LoVo (cell line): Measurements from ENCODE around the gene RIT1.

Experiments
- DNase-seq: peaks from one replicate; pipeline ENCODE4 v3.0.0-alpha.2; 2016; ENCODE audit warnings: low spot score

The RIT1 gene

DNA sequence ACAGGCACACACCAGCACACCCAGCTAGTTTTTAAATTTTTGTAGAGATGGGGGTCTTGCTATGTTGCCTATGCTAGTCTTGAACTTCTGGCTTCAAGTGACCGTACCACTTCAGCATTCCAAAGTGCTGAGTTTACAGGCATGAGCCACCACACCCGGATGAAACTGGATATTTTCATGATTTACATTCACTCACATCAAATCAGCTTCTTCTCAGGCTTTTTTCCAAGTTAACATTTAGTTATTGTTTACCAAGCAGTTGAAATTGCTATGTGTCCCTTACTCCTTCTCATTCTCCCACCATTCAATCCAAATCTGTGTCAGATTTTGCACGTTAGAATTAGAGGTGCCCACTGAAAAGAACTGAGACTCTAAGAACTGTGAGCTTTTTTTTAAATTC, 18.4 kb downstream of the RIT1 start:
- peak; percentile 64 for DNase-seq

DNA sequence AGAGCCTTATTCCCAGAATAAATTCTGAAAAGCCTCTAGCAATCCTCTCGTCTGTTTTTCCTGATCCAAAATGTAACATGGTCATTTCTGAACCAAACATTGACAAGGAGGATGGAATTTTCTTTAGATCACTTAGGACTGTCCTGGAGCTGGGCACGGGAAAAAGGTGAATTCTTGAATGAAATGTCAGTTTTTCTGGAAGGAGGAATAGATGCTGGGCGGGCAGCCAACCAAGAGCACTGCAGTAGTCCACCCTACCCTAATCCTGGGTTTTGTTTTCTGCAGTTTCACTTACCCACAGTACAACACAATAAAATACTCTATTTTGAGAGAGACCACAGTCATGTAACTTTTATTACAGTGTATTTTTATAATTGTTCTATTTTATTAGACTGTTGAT, 20.9 kb downstream of the RIT1 start:
- DNase-seq = no peak

GRCh38 chr1:155889566-155889965, 21.6 kb downstream of the RIT1 start:
- no peak for DNase-seq

DNA sequence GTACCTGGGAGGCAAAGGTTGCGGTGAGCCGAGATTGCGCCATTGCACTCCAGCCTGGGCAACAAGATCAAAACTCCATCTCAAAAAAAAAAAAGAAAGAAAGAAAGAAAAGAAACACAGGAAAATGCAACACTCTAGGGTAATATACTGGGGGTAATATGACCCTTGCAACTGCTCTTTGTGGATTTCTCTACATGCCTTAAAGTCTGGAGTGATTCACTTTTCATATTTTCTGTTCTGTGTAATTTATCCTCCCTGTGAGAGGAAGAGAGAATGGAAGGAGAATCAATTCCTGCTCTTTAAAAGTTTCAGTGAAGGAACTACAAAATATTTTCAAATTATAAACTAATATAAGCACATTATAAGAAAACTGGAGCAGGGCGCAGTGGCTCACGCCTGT, 22.7 kb downstream of the RIT1 start:
- no peak for DNase-seq

DNA sequence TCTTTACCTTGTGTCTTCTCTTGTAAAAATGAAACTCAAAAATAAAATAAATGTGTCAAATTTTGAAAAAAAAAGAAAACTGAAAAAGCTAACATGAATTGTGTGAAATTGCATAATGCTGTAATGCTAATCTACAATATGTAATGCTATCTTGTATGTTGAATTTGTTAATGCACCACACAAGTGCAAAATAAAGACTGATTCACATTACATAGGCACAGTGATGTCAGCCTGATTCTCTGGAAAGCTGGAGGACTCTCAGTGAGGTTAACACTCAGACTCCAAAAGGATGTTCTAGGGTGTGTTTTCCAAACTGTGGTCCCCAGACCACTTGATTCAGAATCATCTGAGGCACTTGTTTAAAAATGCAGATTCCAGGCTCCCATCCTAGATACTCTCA, 26.2 kb downstream of the RIT1 start:
- no peak for DNase-seq

GRCh38 chr1:155884031-155884960, 26.9 kb downstream of the RIT1 start:
- no peak for DNase-seq

DNA sequence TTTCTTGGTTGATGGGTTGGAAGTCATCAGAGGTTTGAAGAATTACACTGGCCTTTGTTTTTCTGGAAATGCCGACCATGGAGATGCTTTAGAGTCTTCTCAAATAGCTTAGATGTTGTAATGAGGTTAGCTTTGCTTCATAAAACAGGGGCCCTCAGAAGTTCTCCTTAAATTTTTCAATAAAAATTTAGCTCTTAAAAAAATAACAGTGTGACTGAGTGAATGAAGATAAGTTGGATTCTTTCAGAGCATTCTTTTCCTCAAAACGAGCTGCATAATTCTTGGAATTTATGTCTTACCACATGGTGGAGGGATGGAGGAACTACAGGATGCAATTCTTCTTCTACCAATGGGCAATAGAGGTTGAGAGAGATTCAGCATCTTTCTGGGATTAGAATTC, 28.4 kb downstream of the RIT1 start:
- DNase-seq = no peak

- DNase-seq = no peak
Observed at GRCh38 chr1:155882235-155882634, 28.9 kb downstream of the RIT1 start.

- DNase-seq = no peak
Observed at GRCh38 chr1:155880950-155881349, 30.2 kb downstream of the RIT1 start.

DNA sequence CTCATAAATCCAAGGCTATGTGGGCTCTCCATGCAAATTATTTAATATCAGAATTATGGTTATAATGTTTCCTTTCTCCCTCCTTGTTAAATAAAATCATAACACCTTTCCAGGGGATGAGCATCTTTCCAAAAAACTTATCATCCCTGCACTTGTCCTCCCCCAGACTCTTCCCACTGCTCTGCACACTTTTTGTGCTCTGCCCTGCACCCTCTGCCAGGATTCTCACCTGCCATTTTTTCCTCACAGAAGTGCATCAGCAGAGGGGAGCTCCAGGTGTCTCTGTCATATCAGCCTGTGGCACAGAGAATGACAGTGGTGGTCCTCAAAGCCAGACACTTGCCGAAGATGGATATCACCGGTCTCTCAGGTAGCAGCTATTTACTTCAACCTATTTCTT, 30.9 kb downstream of the RIT1 start:
- no peak for DNase-seq

DNA sequence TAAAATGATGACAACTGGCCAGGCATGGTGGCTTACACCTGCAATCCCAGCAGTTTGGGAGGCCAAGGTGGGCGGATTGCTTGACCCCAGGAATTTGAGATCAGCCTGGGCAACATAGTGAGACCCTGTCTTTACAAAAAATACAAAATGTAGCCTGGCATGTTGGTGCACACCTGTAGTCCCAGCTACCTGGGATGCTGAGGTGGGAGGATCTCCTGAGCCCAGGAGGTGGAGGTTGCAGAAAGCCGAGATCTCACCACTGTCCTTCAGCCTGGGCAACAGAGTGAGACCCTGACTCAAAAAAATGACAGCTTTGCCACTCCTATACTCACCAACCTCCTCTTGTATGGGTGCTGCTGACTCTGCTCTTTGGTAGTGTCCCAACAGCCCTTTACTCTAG, 33.2 kb downstream of the RIT1 start:
- no peak for DNase-seq

DNA sequence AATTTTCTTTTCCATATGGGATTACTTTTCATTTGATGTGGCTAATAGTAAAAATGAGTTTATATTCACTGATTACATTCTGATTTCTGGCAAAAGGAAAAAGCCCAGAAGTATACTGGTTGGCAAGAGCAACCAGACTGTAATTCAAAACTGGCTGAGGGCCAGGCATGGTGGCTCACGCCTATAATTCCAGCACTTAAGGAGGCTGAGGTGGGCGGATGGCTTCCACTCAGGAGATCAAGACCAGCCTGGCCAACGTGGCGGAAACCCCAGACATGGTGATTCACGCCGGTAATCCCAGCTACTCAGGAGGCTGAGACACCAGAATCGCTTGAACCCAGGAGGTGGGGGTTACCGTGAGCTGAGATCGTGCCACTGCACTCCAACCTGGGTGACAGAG, 37.3 kb downstream of the RIT1 start:
- DNase-seq = peak; percentile 45

- no peak for DNase-seq
Observed at GRCh38 chr1:155872527-155872926, 38.6 kb downstream of the RIT1 start.

DNA sequence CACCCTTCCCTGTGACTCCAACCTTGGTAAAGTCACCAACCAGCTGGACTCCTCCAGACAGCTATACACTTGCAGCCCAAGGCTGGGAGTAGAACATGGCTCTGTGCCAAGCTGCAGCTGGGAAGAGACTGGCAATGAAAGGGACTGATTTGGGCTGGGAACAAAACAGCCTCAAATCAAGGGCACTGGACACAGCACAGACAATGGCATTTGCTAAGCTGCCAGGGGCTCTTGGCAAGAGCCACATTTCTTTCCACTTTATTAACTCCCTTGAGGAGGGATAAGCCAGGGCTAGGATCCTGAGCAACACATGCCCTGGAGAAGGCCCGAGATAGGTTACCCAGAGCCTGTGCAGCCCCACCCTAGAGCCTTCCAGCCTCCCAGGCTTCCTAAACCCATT, 39.8 kb downstream of the RIT1 start:
- no peak for DNase-seq

GRCh38 chr1:155867766-155868165, 43.4 kb downstream of the RIT1 start:
- DNase-seq = no peak

DNA sequence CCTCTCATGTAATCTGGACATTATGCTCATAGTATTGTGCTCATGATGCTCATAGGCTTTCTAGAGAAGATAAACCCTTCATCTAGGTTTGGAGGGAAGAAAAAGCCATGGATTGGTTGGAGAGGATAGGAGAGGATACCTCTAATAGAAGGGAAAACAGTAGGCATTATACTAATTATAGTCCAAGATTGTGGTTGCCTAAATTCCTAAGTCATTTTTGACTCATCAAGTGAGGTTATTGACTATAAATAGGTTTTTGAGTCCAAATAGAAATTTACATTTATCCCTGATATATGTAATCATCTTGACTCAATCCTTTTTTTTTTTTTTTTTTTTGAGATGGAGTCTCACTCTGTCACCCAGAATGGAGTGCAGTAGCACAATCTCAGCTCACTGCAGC, 46.8 kb downstream of the RIT1 start:
- DNase-seq = no peak

GRCh38 chr1:155861896-155862295, 49.3 kb downstream of the RIT1 start:
- no peak for DNase-seq

GRCh38 chr1:155860970-155861510, 50.1 kb downstream of the RIT1 start:
- no peak for DNase-seq

DNA sequence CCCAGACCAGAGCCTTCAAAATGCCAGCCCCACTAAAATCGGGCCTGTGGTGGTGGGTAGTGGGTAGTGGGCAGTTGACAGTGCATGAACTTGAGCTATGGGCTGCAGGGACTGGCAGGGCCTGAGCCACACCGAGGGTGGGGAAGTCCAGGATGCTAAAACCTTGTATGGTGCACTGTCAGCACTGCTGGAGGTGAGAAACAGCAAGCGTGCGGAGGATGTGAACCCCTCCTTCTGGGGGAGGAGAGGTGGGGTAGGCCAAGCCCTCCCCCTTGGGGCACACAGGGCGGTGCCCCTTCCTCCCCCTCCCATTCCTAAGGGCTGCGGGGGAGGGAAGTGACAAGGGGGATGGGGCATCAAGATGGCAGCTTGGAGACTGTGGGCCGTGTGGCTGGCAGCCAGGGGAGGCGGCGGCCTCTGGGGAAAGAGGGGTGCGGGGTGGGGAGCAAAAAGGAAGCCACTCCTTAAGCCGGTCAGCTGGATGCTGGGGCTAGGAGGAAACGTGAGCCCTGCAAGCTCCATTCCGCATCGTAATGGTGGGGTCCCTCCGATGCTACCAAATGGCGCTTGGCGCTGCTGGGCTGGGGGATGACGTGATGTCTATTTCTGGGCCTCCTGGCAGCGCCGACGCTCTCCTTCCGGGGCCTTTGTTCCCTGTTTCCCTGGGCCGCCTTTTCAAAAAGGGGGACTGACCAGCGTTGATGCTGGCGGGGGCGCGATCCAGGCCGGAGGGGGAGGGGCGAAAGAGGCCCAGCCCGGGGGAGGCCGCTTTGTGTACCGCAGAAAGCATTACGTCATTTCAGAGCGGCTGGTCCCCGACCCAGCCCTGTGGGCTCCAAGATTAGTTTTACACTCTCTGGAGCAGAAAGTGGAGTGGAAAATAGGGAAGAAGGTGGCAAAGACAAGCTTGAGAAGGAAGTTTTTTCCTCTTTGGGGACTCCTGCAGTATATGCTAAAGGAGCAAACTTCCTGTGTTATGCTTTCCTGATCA, 51.0 kb downstream of the RIT1 start:
- DNase-seq = no peak

DNA sequence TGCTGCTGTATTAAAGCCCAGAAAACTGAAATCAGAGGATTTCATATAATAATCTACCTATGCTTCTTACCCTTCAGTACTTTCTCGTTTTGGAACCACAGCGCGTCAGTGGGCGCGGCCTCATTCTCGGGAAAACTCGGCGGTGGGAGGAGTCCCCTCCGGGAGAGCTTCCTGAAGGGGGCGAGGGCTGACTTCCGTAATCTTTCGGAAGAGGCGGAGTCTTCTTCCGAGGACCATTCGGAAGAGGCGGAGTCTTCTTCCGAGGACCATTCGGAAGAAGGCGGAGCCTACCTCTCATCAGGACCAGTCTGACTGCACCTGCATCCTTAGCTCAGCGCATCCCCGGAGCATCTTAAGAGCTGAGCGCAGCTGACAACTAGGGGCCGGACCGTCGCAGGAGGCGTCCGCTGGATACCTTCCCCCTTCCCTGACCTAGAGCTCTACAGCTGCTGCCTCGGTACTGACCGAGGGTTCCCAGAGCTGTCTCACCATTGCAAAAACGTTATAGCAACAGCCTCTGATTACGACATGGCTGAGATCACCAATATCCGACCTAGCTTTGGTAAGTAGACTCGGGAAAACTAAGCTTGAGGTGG, 51.8 kb downstream of the RIT1 start, which contains the start of gene SYT11:
Gene SYT11, plus strand, starts transcription at position 334 of the 596 bp plus-strand sequence. Its CDS starts 195 bp downstream, at position 529.
- DNase-seq = peak; percentile 93

DNA sequence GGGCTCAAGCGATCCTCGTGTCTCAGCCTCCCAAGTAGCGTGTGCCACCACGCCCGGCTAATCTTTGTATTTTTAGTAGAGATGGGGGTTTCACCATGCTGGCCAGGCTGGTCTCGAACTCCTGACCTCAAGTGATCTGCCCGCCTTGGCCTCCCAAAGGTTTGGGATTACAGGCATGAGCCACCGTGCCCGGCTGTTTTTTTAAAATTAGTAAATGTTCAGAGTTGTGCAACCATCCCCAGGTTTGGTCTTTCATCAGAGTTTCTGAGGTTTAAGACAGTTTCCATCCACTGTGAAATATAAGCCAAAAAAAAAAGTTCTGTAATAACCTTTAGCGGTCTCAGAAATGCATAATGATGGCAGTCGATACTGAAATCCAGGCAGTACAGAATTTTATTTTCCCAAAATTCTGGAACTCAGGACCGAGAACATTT, 52.3 kb downstream of the RIT1 start:
- DNase-seq = no peak
